NCI-H2171 treated with DMSO at 0.1 percent for 48 hours (cell line): ENCODE data around the gene SHOX.
"Not testable (repeated sequence)": the region's sequence is repeated elsewhere in the genome, so short reads cannot be mapped to it uniquely, and the experiment has no call there.

ENCODE experiments used
- DNase-seq: peaks from one replicate; lab custom pipeline; 2025; lab: John Stamatoyannopoulos, UW

The SHOX gene

GRCh38 chrX:637660-638481 lies 7.3 kb downstream of the SHOX start:
- no peak for DNase-seq

- no peak for DNase-seq
Measured at GRCh38 chrX:638482-639131, 8.0 kb downstream of the SHOX start.

GRCh38 chrX:639151-639550 lies 8.6 kb downstream of the SHOX start:
- no peak for DNase-seq

GRCh38 chrX:640641-641040 lies 10.1 kb downstream of the SHOX start:
- DNase-seq: no peak

- no peak for DNase-seq
Measured at GRCh38 chrX:641671-642435, 11.3 kb downstream of the SHOX start.

GRCh38 chrX:642436-643240 lies 12.0 kb downstream of the SHOX start:
- DNase-seq: no peak

- no peak for DNase-seq
Measured at GRCh38 chrX:643241-643595, 12.6 kb downstream of the SHOX start.

GRCh38 chrX:643911-644303 lies 13.3 kb downstream of the SHOX start:
- DNase-seq: no peak

- DNase-seq: no peak
Measured at GRCh38 chrX:644304-645281, 14.0 kb downstream of the SHOX start.

GRCh38 chrX:646228-646495 lies 15.6 kb downstream of the SHOX start:
- DNase-seq: no peak

- no peak for DNase-seq
Measured at GRCh38 chrX:646796-647195, 16.2 kb downstream of the SHOX start.

GRCh38 chrX:649166-649565 lies 18.6 kb downstream of the SHOX start:
- DNase-seq: no peak

- DNase-seq: no peak
Measured at GRCh38 chrX:650324-650723, 19.7 kb downstream of the SHOX start.

- no peak for DNase-seq
Measured at GRCh38 chrX:650811-651210, 20.2 kb downstream of the SHOX start.

GRCh38 chrX:651922-652321 lies 21.3 kb downstream of the SHOX start:
- DNase-seq: not testable (repeated sequence)

GRCh38 chrX:652341-652741 lies 21.8 kb downstream of the SHOX start:
- no peak for DNase-seq

- DNase-seq: no peak
Measured at GRCh38 chrX:653306-653705, 22.7 kb downstream of the SHOX start.

GRCh38 chrX:661154-661553 lies 30.6 kb downstream of the SHOX start:
- no peak for DNase-seq

GRCh38 chrX:662126-662525 lies 31.5 kb downstream of the SHOX start:
- no peak for DNase-seq

- no peak for DNase-seq
Measured at GRCh38 chrX:663841-664240, 33.2 kb downstream of the SHOX start.
